Right renal cortex interstitium (tissue), 3 donors: ENCODE data around the gene SUMF1. TPM values are rescaled to one million over a fixed set of nuclear protein-coding genes. Genes with fewer than 3 reads are reported as not detected.
"Not testable (repeated sequence)": the region's sequence is repeated elsewhere in the genome, so short reads cannot be mapped to it uniquely, and the experiment has no call there.

ENCODE experiments used
- DNase-seq, 3 donors: peaks; one replicate each; pipeline ENCODE4 v3.0.0-alpha.2; 2013; ENCODE audit warnings: low read depth in 3 of 3, low spot score in 2 of 3
- polyA plus RNA-seq, 3 donors: library from polyadenylated mRNA; unstranded; fragments of 120-200 nt; gene quantifications; one replicate each; pipeline ENCODE4 v1.2.1, GENCODE V29; 2013; ENCODE audit not compliant: insufficient read length in 3 of 3

SUMF1 gene
- polyA plus RNA-seq, 3 donors: 46.1 to 50.8 (median 50.0) TPM

DNA sequence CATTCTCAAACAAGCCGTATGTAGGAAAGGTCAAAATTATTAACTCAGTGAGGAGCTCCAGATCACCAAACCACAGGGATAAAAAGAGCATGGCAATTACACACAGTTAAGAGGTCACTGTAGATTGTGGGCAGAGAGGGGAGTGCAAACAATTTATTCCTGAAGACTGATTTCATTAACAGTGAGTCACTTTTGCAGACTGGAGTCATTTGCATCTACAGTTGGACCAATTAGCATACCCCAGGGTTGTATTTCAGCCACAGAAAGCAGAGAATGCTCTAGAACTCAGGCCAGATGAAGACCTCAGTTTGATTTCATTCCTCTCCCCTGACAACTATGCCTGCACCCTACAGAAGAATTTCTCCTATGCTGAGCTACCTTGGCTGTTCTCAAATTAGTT, 123.8 kb downstream of the SUMF1 start:
- DNase-seq: no peak

DNA sequence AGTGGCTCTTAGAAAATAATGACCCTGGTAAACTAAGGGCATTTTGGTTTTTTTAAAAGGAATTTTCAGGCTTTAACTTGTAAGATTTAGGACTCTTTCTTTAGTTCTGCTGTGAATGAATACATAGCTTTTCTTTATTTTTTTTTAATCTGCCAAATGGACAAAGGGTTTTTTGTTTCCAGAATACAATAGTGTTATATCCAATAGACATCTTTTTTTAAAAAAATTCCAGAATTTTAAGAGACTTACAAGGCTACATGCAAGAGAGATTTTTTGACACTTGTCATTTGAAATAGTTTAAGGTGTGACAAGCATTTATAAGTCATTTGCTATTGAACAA, 125.8 kb downstream of the SUMF1 start:
- no peak for DNase-seq

DNA sequence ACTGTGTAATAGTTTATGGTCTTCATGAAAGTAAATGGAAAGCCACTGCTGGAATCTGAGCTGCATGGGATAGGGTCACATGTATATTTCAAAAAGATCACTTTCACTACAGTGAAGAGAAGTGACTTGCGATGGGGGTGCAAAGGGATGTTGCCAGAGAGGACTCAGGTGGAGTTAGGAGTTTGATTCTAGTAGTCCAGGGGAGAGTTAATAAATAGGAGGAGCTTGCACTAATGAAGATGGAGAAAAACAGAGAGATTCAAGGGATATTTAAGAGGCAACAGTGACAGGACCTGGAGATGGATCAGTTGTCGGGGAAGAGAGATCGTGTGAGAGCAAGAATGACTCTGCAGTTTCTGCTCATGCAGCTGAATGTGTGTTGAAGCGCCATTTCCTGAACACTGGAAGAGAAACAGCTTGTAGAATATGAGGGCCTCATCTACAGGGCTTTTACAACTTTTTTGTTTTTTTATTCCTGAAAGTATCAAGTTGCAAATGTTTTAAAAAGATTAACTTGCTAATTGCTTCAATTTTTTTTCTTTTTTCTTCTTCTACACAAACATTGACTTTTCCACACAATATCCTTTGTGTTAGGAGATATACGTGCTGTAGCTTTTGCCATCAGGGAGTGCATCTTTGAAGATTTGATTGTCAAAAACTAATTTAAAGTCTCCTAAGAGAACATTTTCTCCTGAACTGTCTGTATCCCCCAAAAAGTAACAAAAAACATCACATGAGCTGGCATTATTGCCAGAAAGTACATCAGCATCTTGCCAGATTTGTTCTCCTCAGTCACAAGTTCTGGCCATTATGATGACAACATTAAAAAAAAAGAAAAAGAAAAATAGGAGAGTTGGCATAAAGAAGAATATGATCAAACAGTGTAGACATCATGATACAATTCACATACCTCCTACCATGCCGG, 126.4 kb downstream of the SUMF1 start:
- DNase-seq: no peak

DNA sequence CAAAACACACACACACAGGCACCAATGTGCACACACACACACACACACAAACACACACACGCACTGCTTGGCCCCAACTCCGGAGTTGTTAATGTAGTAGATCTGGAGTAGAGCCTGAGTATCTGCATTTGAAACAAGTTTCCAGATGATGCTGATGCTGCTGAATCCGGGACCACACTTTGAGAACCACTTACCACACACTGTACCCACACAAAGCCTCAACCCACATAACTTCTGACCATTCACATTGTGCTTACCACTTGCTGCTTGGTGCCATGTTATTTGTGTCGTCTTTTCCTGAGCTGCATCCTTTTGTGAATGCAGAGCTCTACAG, 127.0 kb downstream of the SUMF1 start:
- no peak for DNase-seq

DNA sequence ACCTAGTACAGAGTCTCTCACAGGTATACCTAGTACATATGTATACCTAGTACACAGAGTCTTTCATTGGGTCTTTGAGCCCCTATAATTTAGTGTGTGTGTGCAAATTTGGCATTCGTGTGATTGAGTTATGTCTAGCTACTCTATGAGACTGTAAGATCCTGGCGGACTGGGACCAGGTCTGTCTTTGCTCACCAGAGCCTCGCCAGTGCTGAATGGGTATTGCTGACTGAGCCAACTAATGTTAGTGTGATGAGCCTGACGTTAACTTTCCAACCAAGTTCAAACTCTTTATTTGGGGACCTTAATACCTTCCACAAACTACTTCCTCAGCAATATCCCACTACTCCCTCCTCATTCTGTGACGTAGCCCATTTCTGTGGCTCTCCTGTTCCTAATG, 128.3 kb downstream of the SUMF1 start:
- DNase-seq: no peak

DNA sequence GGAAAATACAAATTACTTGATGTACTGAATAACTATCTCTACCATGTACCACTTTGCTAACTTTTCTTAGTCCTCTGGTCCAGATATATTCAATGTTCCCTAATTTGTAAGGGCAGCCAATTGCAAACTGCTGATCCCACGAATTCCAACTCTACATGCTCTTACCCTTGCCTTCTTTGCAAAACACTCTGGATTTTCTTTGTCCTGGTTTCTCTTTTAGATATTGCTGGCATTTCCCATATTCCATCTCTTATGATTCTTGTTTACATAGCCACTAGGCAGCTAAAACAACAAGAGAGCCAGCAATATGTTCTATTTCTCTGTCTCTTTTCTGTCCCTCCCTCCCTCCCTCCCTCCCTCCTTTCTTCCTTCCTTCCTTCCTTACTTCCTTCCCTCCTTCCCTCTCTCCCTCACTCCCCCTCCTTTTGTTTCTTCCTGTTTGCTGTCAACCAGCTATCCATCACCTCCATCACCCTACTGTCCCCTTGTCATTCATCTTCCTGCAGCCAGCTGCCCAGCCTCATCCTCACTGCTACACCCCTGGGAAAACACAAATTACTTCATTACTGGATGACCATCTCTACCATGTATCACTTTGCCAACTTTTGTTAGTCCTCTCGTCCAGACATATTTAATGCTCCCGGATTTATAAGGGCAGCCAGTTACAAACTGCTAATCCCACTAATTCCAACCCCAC, 130.1 kb downstream of the SUMF1 start:
- no peak for DNase-seq

DNA sequence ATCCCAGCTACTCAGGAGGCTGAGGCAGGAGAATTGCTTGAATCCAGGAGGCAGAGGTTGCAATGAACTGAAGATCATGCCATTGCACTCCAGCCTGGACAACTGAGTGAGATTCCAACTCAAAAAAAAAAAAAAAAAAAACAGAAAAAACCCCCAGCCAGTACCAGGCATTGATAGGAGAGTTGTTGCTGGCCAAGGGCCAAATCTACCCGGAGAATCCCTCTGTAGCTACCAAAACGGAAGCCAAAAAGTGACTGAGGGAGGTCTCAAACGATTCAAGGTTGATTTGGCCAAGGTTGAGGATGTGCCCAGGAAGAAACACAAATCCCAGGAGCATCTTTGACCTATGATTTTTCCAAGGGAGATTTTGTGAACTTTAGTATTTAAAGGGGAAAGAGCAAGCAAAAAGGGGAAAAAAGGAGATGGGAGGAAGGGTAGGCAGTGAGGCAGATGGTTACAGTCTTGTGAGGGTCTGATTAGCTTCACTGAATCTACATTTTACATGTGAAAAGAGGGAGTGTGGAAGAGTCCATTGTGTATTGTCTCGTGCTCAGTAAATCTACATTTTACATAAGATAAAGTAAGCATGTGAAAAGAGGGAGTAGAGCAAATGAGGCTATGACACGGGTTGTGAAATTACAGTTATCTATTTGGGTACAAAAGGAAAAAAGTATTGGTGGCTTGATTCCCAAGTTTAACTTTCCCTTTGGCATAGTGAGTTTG, 131.1 kb downstream of the SUMF1 start:
- DNase-seq: no peak

DNA sequence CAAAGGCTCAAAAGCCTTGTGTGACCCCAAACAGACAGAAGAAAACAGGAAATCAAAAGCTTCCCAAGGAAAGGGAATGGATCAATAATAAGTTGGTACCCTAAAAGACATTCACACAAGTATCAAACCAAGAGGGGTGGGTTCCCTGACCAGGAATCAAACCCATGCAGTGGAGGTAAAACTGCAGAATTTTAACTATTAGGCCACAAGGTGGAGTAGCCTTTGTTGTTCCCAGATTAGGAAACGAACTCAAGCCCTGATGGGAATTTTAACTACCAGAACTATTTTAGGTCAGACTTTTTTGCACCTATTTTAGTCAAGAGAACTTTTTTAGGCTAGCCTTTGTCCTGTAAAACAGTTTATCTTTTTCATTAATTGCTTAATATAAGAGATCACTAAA, 132.5 kb downstream of the SUMF1 start:
- DNase-seq: no peak

DNA sequence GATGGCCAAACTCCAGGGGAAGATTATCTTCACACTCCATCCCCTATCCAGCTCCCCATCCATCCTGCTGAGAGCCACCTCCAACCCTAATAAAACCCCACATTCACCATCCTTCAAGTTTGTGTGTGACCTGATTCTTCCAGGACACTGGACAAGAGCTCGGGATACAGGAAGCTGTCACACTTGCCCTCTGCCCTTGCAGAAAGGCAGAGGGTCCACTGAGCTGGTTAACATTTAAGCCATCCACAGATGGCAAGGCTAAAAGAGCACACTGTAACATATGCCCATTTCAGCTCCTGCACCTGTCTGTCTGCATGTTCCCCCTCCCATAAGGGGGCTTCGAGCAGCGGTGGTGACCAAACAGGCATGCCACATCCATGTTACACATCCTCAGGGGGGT, 134.1 kb downstream of the SUMF1 start:
- DNase-seq: no peak

DNA sequence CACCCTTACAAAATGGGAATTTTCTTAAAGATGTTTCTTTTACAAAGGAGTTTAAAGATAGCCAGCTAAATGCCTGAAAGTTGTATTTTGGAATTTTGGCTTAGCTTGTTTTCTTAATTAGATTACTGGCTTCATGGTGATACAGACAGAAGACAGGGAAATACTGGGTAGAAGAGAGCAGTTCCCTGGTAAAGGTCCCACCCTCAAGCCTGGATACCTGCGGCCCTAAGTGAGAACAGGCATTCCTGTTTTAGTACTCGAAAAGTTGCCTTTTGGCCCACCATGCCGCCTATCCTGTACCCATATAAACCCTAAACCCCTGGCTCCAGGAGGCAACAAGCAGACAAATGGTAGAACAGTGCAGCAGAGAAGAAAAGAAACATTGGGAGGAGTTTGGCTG, 134.5 kb downstream of the SUMF1 start:
- DNase-seq: no peak

DNA sequence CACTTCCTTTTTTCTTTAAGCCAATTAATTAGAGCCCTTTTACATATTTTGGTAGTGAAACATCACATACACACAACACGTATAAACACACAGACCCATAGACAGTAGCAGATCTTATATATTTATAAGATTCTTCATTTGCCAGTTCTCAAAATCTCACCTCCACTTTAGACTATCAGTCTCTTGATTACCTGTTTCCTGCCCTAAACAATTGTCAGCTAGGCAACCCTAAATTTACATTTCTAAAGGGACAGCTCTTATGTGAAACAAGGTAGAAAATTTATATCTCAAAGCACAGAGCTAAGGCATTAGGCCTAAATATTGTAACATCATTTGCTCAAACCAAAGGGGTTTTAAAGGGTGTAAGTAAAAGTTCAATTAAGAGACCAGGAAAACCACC, 135.0 kb downstream of the SUMF1 start:
- no peak for DNase-seq

DNA sequence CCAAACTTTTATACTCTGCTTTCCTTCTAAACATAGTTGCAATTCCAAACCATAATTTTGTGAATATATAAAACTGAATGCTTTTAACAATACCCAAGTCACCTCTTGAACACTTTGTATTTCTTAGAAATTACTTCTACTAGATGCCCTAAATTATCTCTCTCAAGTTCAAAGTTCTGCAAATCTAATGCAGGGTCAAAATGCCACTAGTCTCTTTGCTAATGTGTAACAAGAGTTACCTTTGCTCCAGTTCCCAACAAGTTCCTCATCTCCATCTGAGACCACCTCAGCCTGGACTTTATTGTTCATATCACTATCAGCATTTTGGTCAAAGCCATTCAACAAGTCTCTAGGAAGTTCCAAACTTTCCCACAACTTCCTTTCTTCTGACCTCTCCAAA, 137.3 kb downstream of the SUMF1 start:
- DNase-seq: not testable (repeated sequence)

DNA sequence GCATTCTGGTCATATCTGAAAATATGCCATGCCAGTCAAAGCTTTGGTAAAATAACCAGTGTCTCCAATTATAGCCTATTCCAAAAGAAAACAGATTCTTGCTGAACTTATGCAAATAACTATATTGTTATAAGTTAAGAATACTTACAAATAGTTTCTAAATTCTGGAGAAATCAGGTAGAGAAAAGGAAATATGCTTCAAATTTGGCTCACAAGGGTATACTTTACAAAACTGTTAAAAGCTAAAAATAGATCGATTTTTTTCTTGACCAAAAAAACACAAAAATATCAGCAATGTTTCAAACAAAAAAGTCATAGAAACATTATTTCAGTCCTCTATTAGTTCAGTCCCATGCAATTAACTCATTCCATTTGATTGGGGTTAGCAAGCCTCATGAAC, 140.2 kb downstream of the SUMF1 start:
- no peak for DNase-seq

DNA sequence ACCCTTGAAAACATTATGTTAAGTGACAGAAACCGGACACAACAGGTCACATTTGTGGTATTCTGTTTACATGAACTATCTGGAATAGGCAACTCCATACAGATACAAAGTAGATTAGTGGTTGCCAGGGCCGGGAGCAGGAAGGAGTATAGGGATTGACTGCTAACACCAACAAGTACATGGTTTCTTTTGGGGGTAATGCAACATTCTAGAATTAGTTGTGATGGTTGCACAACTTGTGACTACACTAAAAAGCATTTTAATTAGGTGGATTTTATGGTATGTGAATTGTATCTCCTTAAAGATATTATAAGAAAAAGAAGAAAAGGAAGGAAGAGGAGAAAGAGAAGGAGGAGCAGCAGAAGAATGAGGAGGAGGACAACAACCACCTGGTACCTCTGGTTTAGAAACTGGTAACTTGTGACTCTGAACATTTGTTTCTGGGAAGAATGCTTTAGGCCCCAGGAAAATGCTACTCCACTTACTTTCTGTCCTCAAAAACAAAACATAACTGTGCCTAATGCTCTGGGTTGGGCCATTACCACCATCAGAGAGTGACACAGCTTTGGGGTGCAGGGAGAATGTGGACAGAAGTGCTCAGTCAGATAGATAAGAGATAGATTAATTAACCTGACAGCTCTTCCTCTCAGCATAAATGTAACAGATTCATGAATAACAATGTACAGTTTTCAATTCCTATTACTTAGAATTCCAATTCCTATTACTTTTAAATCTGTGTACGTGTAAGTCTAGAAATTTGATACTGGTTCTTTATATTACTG, 143.6 kb downstream of the SUMF1 start:
- no peak for DNase-seq

DNA sequence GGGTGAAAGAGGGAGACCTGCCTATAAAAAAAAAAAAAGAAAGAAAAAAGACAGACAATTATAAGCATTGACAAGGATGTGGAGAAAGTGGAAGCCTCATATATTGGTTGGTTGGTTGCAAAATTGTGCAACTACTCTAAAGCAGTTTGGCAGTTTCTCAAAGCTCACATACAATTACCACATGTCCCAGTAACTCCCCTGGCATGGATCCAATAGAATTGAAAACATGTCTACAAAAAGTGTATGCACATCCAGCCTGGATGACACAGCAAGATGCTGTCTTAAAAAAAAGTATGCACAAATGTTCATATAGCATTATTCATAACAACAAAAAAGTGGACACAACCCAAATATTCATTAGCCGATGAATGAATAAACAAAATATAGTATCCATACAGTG, 144.4 kb downstream of the SUMF1 start:
- no peak for DNase-seq

DNA sequence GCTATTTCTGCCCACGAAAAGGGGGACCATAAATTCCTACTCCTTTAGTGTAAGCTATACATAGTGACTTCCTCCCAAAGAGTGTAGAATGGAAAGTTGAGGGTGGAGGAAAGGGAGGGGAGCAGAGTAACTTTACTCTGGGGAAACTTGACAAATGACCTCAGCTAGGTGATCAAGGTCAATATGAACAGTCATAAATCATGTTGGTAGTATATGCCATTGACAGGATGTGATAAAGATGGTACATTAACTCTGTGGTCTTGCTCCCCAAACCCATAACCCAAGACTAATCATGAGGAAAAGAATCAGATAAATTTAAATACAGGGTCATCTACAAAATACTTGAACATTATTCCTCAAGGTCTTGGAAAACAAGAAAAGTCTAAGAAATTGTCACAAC, 145.3 kb downstream of the SUMF1 start:
- no peak for DNase-seq

DNA sequence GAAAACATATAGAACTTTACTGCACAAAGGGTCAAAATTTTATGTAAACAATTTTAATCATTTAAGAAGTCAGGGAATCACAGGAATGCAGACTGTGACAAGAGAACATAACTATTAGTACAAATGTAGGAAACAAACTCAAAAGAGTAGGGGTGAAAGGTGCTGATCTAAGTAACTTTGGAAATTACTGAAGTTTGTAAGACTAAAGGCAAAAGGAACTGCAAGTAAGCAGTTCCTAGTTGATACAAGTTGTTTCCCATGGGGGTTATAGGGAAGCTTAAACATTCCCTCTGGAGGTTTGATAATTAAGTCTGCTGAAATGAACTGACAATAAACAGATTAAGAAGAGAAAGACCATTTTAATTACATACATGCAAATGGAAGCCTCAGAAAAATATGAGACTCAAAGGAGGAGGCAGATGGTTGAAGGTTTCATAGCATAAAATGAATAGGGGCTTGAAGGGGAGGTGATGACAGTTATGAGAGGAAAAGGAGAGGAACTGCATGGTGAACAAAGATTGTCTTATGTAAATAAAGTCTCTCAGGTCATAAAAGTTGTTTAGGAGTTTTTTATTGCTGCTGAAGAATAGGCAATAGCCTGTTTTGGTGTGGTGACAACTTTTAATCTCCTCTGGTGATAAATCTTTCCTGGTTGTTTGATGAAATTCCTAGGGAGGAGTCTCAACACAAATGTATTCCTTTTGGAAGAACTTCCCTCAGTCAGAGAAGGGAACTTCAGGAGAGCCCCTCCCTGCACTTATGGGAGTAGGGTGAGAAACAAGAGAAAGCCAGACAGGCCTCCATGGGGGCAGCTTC, 146.8 kb downstream of the SUMF1 start:
- no peak for DNase-seq

DNA sequence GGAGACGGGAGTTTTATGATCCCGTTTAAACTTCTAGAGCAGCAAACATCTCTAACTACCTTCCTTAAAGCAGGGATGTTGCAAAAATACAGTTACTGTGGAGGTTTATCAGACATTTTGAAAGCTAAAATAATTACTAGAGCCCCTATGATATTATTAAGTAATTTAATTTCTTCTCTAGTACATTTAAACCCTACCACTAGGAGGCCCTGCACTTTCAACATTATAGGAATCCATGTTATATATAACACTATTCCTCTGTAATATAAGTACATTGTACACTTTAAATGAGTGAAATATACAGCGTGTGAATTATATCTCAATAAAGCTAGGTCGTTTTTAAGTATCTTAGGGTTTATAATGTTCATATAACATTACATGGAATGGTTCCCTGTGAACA, 152.4 kb downstream of the SUMF1 start:
- no peak for DNase-seq

DNA sequence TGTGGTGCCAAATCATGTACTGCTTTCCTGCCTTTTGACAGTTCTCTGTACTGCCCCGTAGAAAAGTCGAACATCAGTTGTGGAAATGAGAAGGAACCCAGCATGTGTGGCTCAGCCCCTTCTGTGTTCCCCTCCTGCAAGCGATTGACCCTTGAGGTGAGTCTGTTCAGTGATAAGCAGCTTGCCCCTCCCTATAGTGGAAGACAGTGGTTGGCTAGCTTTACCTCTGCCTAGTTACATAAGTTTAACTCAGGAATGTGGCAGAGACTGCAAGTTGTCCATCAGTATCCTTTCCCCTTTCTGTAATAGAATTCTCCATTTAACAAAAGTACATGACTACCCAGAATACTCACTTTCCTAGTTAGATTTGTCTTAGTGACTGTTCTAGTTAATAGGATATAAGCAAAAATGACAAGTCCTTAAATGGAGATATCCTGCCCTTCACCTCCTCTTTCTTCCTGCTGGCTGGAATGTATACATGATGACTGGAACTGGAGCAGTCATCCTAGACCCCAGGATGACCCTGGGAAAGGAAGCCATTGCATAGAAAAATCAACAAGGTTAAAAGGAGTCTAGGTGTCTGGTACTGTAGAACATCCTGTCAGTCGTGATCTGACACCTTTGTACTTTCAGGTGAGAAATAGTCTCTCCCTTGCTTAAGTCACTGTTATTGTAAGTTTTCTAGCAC, 153.3 kb downstream of the SUMF1 start:
- DNase-seq: no peak

DNA sequence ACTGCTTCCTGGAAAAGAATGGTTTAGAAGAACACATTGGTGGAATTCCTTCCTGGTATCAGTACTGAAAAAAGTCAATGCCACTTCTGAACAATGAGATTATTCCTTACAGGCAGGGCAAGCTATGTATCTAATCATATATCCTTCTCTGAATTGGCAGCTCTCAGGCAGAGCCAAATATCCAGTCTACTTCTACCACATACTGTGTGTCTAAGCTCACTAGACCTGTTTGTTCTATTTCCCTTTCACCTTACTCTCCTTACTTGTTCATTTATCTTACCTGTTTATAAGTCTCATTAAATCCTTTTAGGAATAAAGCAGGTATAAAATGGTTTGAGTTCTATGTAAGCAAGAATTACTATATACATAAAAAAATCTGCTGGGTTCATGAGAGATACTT, 155.6 kb downstream of the SUMF1 start:
- no peak for DNase-seq
